CD4-positive, alpha-beta T cell treated with Interleukin-1 beta for 1 hour (primary cell): ENCODE data around the gene PLA2G4D.

Experiments
- DNase-seq, 2 donors: peaks; one replicate each; pipeline ENCODE4 v3.0.0-alpha.2; 2020 to 2022

Gene PLA2G4D

GRCh38 chr15:42089942-42090341 lies 4.4 kb downstream of the PLA2G4D start:
- DNase-seq = no peak

GRCh38 chr15:42088801-42089640 lies 5.3 kb downstream of the PLA2G4D start:
- no peak for DNase-seq

GRCh38 chr15:42087926-42088800 lies 6.2 kb downstream of the PLA2G4D start:
- DNase-seq = no peak

GRCh38 chr15:42087460-42087859 lies 6.9 kb downstream of the PLA2G4D start:
- no peak for DNase-seq

- no peak for DNase-seq
Observed at GRCh38 chr15:42085721-42086120, 8.6 kb downstream of the PLA2G4D start.

GRCh38 chr15:42085236-42085605 lies 9.1 kb downstream of the PLA2G4D start:
- DNase-seq = no peak

- peak; percentile 31 to 54 for DNase-seq
Observed at GRCh38 chr15:42084465-42085235, 9.7 kb downstream of the PLA2G4D start.

GRCh38 chr15:42083916-42084315 lies 10.4 kb downstream of the PLA2G4D start:
- no peak for DNase-seq

GRCh38 chr15:42083605-42083908 lies 10.8 kb downstream of the PLA2G4D start:
- DNase-seq = no peak

- DNase-seq = no peak
Observed at GRCh38 chr15:42082823-42083604, 11.3 kb downstream of the PLA2G4D start.

- DNase-seq = no peak
Observed at GRCh38 chr15:42082141-42082540, 12.2 kb downstream of the PLA2G4D start.

GRCh38 chr15:42080919-42081830 lies 13.2 kb downstream of the PLA2G4D start:
- no peak for DNase-seq

GRCh38 chr15:42080186-42080918 lies 14.0 kb downstream of the PLA2G4D start:
- no peak for DNase-seq

GRCh38 chr15:42079401-42079908 lies 14.9 kb downstream of the PLA2G4D start:
- no peak for DNase-seq

GRCh38 chr15:42078903-42079302 lies 15.5 kb downstream of the PLA2G4D start:
- no peak for DNase-seq

- no peak for DNase-seq
Observed at GRCh38 chr15:42077689-42078088, 16.7 kb downstream of the PLA2G4D start.

- DNase-seq = no peak
Observed at GRCh38 chr15:42073418-42073817, 20.9 kb downstream of the PLA2G4D start.

- no peak for DNase-seq
Observed at GRCh38 chr15:42072141-42072685, 22.1 kb downstream of the PLA2G4D start.

GRCh38 chr15:42071717-42072116 lies 22.6 kb downstream of the PLA2G4D start:
- no peak for DNase-seq

- no peak for DNase-seq
Observed at GRCh38 chr15:42070976-42071350, 23.4 kb downstream of the PLA2G4D start.
